Measurements from ENCODE around the gene CLEC18A. TPM values are rescaled to one million over a fixed set of nuclear protein-coding genes. Genes with fewer than 3 reads are reported as not detected.

Gene CLEC18A
- total RNA-seq, 3 donors from 2014 or later, result 0.43 to 2.9 (median 1.6) TPM

DNA sequence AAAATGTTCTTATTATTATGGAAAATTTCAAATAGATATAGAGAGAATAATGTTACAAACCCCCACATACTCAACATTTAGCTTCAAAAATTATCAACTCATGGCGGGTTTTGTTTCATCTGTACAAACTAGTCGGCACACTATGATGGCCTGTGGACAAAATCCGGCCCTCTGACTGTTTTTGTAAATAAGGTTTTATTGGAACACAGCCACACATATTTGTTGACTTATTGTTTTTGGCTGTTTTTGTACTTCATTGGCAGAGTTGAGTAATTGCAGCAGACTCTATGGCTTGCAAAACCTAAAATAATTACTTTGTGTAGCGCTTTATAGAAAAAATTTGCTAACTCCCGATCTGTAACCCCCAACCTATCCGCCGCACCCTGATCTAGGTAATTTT lies 41.4 kb upstream of the CLEC18A start:
- TF ChIP-seq, protein P1, sequence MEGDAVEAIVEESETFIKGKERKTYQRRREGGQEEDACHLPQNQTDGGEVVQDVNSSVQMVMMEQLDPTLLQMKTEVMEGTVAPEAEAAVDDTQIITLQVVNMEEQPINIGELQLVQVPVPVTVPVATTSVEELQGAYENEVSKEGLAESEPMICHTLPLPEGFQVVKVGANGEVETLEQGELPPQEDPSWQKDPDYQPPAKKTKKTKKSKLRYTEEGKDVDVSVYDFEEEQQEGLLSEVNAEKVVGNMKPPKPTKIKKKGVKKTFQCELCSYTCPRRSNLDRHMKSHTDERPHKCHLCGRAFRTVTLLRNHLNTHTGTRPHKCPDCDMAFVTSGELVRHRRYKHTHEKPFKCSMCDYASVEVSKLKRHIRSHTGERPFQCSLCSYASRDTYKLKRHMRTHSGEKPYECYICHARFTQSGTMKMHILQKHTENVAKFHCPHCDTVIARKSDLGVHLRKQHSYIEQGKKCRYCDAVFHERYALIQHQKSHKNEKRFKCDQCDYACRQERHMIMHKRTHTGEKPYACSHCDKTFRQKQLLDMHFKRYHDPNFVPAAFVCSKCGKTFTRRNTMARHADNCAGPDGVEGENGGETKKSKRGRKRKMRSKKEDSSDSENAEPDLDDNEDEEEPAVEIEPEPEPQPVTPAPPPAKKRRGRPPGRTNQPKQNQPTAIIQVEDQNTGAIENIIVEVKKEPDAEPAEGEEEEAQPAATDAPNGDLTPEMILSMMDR (IDR thresholded peaks at IDR 0.05), result no peak
- ATAC-seq (no peak), DNase-seq (no peak)
- Histone ChIP-seq H3K4me3 (no peak overlapping the region), H3K9me3 (no peaks in the 10 kb centered on the region), H3K4me1 (ENCODE audit: low read depth) (no peaks in the 10 kb centered on the region), H3K36me3 (ENCODE audit: low read depth) (no peaks in the 10 kb centered on the region)
- intact Hi-C loops (cut with DNase I, micrococcal nuclease), result no loop called here

DNA sequence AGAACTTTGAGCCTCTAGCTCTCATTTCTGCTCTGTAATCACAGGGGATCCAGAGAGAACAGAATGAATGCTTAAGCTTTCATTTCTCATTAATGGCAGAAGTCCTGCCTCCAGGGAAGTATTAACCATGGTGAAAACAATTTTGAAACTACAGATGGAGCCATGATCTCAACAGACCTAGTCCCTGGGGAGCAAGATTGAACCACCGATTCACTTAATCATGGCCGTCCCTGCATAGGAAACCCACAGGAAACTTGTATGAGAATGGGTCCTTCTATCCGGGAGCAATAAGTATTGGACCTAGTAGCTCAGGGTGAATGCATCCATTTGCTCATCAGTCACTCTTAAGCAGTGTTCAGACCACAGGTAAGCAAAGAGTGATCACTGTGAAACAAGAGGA lies 40.2 kb upstream of the CLEC18A start:
- intact Hi-C loops (cut with DNase I, micrococcal nuclease), result no loop called here

DNA sequence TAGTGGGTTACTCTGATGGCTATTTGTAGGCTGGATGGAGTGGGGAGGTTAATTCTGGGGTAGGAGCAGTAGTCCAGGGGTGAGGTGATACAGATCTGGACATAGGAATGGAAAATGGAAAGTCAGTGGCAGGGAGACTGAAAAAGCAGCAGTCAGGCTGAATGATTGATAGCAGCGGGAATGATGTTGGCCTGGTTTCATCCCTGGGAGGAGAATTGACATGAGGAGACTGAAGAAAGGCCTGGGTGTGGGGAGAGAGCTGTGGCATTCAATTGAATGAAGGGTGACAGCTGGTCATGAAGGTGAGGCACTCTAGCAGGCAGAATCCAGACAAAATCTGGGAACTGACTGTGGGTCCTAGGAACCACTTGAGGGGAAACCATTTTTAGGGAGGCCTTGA lies 34.7 kb upstream of the CLEC18A start:
- no peaks in the 10 kb centered on the region for H3K4me1 ChIP-seq (ENCODE audit: low read depth)
- no peaks in the 10 kb centered on the region for H3K36me3 ChIP-seq (ENCODE audit: low read depth)
- intact Hi-C loops (cut with DNase I, micrococcal nuclease), result no loop called here
- TF ChIP-seq, protein P1 (IDR thresholded peaks at IDR 0.05), result no peak
- no peaks in the 10 kb centered on the region for H3K9me3 ChIP-seq
- ATAC-seq (no peak), DNase-seq (no peak)
- H3K4me3 ChIP-seq, result no peak overlapping the region

More for the DNA sequence above, 40.2 kb upstream of the CLEC18A start:
- no peak overlapping the region for H3K4me3 ChIP-seq
- DNase-seq (no peak), ATAC-seq (no peak)
- TF ChIP-seq, protein P1 (IDR thresholded peaks at IDR 0.05), result no peak
- H3K9me3 ChIP-seq, result no peaks in the 10 kb centered on the region
- H3K4me1 ChIP-seq (ENCODE audit: low read depth), result no peaks in the 10 kb centered on the region
- no peaks in the 10 kb centered on the region for H3K36me3 ChIP-seq (ENCODE audit: low read depth)

DNA sequence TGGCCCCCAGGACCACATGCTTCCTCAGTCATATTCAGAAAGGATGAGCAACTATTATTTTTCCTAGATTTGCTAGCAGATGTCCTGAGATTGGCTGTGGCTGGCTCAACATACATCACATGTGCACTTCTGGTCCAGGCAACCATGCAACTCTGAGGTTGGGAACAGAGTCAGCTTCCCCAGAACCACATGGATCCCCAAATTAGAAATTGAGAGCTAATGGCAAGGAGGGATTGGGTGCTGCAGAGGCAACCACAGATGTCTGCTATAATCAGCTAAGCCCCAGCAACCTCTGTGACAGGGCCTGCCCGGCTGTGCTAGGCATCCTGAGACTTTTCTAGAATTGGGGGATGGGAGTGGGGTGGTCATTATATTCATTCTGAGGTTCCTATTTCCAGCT lies 33.8 kb upstream of the CLEC18A start:
- intact Hi-C loops (cut with DNase I, micrococcal nuclease), result no loop called here
- Histone ChIP-seq H3K4me1 (ENCODE audit: low read depth) (no peaks in the 10 kb centered on the region), H3K4me3 (no peak overlapping the region), H3K36me3 (ENCODE audit: low read depth) (no peaks in the 10 kb centered on the region), H3K9me3 (no peaks in the 10 kb centered on the region)
- ATAC-seq (no peak), DNase-seq (no peak)
- TF ChIP-seq, protein P1 (IDR thresholded peaks at IDR 0.05), result no peak

DNA sequence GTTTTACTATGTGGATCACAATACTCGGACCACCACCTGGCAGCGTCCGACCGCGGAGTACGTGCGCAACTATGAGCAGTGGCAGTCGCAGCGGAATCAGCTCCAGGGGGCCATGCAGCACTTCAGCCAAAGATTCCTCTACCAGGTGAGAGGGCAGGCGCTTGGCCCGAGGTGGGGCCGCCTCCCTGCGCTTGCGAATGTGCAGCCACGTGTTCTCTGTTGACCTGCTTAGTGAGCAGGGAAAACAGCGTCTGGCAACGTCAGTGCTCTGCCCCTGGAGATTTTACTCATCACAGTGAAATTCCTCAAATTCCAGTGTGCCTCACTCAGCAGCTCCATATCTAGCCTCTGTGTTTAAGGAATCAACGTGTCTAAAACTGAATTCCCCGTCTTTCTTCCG lies 33.4 kb upstream of the CLEC18A start:
- no peaks in the 10 kb centered on the region for H3K36me3 ChIP-seq (ENCODE audit: low read depth)
- H3K9me3 ChIP-seq, result no peaks in the 10 kb centered on the region
- no peaks in the 10 kb centered on the region for H3K4me1 ChIP-seq (ENCODE audit: low read depth)
- no peak overlapping the region for H3K4me3 ChIP-seq
- TF ChIP-seq, protein P1 (IDR thresholded peaks at IDR 0.05), result no peak
- intact Hi-C loops (cut with DNase I, micrococcal nuclease), result no loop called here
- no peak for ATAC-seq
- DNase-seq, result no peak

DNA sequence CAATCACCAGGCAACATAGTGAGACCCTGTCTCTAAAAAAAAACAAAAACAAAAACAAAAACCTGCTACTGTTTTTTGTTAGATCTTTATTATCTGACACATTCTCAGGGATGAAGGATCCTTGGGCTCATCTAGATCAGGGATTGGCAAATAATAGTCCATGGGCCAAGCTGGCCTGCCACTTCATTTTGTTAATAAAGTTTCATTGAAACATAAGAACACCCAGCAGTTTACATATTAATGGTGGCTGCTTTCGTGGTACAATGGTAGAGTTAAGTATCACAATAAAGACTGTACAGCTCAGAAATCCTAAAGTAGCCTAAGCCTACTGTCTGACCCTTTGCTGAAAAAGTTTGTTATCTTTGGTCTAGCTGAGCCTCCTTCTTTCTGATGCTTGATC lies 32.9 kb upstream of the CLEC18A start:
- intact Hi-C loops (cut with DNase I, micrococcal nuclease), result no loop called here
- DNase-seq, result no peak
- no peak overlapping the region for H3K4me3 ChIP-seq
- H3K4me1 ChIP-seq (ENCODE audit: low read depth), result no peaks in the 10 kb centered on the region
- no peaks in the 10 kb centered on the region for H3K9me3 ChIP-seq
- ATAC-seq, result no peak
- H3K36me3 ChIP-seq (ENCODE audit: low read depth), result no peaks in the 10 kb centered on the region
- TF ChIP-seq, protein P1 (IDR thresholded peaks at IDR 0.05), result no peak

Data from mucosa of descending colon (tissue), 3 donors.